Naive thymus-derived CD4-positive, alpha-beta T cell (primary cell): ENCODE measurements around the gene LMBR1. TPM values are rescaled to one million over a fixed set of nuclear protein-coding genes. Genes with fewer than 3 reads are reported as not detected.
"Not testable (repeated sequence)": the region's sequence is repeated elsewhere in the genome, so short reads cannot be mapped to it uniquely, and the experiment has no call there.

Source experiments
- ATAC-seq: fragments of 150-1000 bp; cut with Tn5 transposase; 2 replicates; pipeline ENCODE4 v1.10.0; 2021; ENCODE audit warnings: mild to moderate bottlenecking, moderate library complexity
- CTCF ChIA-PET: fragments of 350-600 bp; sonication (Branson Sonifier 250); formaldehyde crosslinking; loops from one replicate; lab custom pipeline; 2021; ENCODE audit warnings: antibody characterized with exemption; lab: Charles Lee
- POLR2A ChIA-PET: fragments of 350-600 bp; sonication (Branson Sonifier 250); formaldehyde crosslinking; loops from one replicate; lab custom pipeline; 2021; ENCODE audit warnings: antibody characterized with exemption, inconsistent platforms; lab: Charles Lee
- DNase-seq, 9 donors: peaks; one replicate each; pipeline versions ENCODE4 v3.0.0 to v3.0.0-alpha.2; 2020 to 2022; ENCODE audit warnings: mixed read lengths in 1 of 9
- H3K27ac ChIP-seq: one replicate; pipeline ENCODE4 v1.7.0; 2013; ENCODE audit warnings: mild to moderate bottlenecking, low read depth, low read length, moderate library complexity
- H3K27me3 ChIP-seq, 2 donors: one replicate each; pipeline ENCODE4 v1.7.0; 2013; ENCODE audit warnings: low read length in 2 of 2, mild to moderate bottlenecking in 2 of 2, moderate library complexity in 2 of 2; ENCODE audit not compliant: control insufficient read depth in 2 of 2, insufficient read depth in 2 of 2
- H3K36me3 ChIP-seq, 3 experiments: 1 replicate in 2 of 3; 2 replicates in 1 of 3; pipeline ENCODE4 v1.7.0; 2013; ENCODE audit warnings: low read length in 3 of 3, mild to moderate bottlenecking in 3 of 3, moderate library complexity in 1 of 3; ENCODE audit not compliant: insufficient read depth in 3 of 3, control insufficient read depth in 2 of 3
- H3K4me1 ChIP-seq, 2 donors: one replicate each; pipeline ENCODE4 v1.7.0; 2013; ENCODE audit warnings: low read length in 2 of 2, mild to moderate bottlenecking in 2 of 2, moderate library complexity in 1 of 2; ENCODE audit not compliant: control insufficient read depth in 2 of 2, insufficient read depth in 2 of 2
- H3K4me3 ChIP-seq: 2 replicates; pipeline ENCODE4 v1.7.0; 2013; ENCODE audit warnings: mild to moderate bottlenecking, low read length
- H3K9me3 ChIP-seq, 3 experiments: 1 replicate in 2 of 3; 2 replicates in 1 of 3; pipeline ENCODE4 v1.7.0; 2013; ENCODE audit warnings: low read length in 3 of 3; ENCODE audit not compliant: control insufficient read depth in 2 of 3
- H3K27ac Mint-ChIP-seq, 9 donors: one replicate each; pipeline ENCODE4 v1.8.0; 2020 to 2022; ENCODE audit warnings: mixed read lengths in 9 of 9, mild to moderate bottlenecking in 8 of 9, moderate library complexity in 5 of 9, inconsistent platforms in 2 of 9
- H3K27me3 Mint-ChIP-seq, 5 donors: one replicate each; pipeline ENCODE4 v1.8.0; 2021 to 2022; ENCODE audit warnings: mixed read lengths in 5 of 5, mild to moderate bottlenecking in 1 of 5
- H3K36me3 Mint-ChIP-seq, 5 donors: one replicate each; pipeline ENCODE4 v1.8.0; 2020 to 2022; ENCODE audit warnings: mixed read lengths in 5 of 5, mild to moderate bottlenecking in 3 of 5, inconsistent platforms in 1 of 5
- H3K4me1 Mint-ChIP-seq, 7 donors: one replicate each; pipeline ENCODE4 v1.8.0; 2020 to 2022; ENCODE audit warnings: mixed read lengths in 7 of 7, mild to moderate bottlenecking in 3 of 7, inconsistent platforms in 1 of 7
- H3K4me3 Mint-ChIP-seq, 10 donors: one replicate each; pipeline ENCODE4 v1.8.0; 2020 to 2022; ENCODE audit warnings: mild to moderate bottlenecking in 10 of 10, mixed read lengths in 10 of 10, moderate library complexity in 6 of 10, inconsistent platforms in 2 of 10
- H3K9me3 Mint-ChIP-seq, 11 donors: one replicate each; pipeline ENCODE4 v1.8.0; 2020 to 2022; ENCODE audit warnings: mixed read lengths in 11 of 11, mild to moderate bottlenecking in 4 of 11, inconsistent platforms in 1 of 11, moderate library complexity in 1 of 11
- intact Hi-C, 2 donors: fragments of 100-400 bp; cut with micrococcal nuclease; formaldehyde crosslinking; loops; one replicate each; pipeline ENCODE4 v1.15.1; 2023
- polyA plus RNA-seq, 2 donors: library from polyadenylated mRNA; unstranded; fragments of 300-500 nt; fragmentation: Illumina TruSeq; gene quantifications; one replicate each; pipeline ENCODE4 v1.2.3, GENCODE V29; 2021
- total RNA-seq, 6 experiments: library from RNA in 5 of 6; stranded (reverse) in 5 of 6; gene quantifications; 1 replicate in 5 of 6; 2 replicates in 1 of 6; pipeline ENCODE4 v1.2.3 and lab custom pipeline; 2021 to 2026

Gene LMBR1
- total and polyA plus RNA-seq, 7 experiments from 2014 or later: 34.5 to 101 (median 63.3) TPM

DNA sequence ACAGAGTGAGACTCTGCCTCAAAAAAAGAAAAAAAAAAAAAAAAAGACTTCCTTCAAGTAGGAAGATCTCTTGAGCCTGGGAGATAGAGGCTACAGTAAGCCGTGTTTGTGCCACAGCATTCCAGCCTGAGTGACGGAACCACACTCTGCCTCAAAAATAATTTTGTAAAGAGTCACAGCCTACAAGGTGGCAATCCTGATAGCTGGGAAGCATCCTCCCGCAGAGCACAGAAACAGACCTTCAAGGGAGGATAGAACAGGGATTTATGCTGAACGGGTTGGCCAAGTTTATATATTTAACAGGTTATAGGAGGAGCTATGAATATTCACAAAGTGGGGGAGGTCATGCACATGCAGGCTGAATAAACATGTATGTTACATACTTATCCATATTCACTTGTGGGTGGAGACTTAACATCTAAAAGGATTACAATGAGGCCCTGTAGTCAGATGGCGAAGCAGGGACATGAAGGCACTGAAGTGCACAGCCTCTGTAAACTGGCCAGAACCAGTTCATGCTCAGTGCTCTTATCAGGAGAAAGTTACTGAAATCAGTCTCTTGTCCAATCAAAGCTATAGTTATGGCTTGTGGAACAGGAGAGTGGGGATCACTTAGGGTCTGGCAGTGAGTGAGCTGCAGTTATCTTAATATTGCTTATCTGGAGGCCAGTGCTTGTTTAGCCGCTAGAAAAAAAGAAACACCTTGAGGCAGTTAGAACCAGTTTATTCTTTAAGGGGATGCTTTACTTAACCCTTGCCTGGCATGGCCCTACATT is 6.8 kb downstream of the LMBR1 start:
- Histone ChIP-seq H3K4me3 (no peak overlapping the region), H3K9me3 (no peaks in the 10 kb centered on the region), H3K36me3 (no peaks in the 10 kb centered on the region), H3K27ac (no peak overlapping the region), H3K27me3 (no peaks in the 10 kb centered on the region), H3K4me1 (peaks cover 0 to 1% of the 10 kb centered on the region in 2 donors)
- no peak for DNase-seq
- ChIA-PET POLR2A (no interaction called here), CTCF (interaction anchor here (0.7 kb wide), 1 partner anchor 84 kb away, joined by 3 read pairs; no protein-coding TSS in a partner anchor)
- H3K36me3 Mint-ChIP-seq: peaks cover 5 to 51% (median 27%) of the 10 kb centered on the region in 5 donors
- peaks cover 30 to 70% (median 62%) of the 10 kb centered on the region in 7 donors for H3K4me1 Mint-ChIP-seq
- no peak overlapping the region for H3K4me3 Mint-ChIP-seq
- H3K27ac Mint-ChIP-seq: peak overlapping the region in 2 of 9 donors; percentile 5 to 32
- intact Hi-C loops: no loop called here
- ATAC-seq: no peak
- H3K9me3 Mint-ChIP-seq: peaks cover 0 to 2% (median 0%) of the 10 kb centered on the region in 11 donors
- H3K27me3 Mint-ChIP-seq: no peaks in the 10 kb centered on the region

DNA sequence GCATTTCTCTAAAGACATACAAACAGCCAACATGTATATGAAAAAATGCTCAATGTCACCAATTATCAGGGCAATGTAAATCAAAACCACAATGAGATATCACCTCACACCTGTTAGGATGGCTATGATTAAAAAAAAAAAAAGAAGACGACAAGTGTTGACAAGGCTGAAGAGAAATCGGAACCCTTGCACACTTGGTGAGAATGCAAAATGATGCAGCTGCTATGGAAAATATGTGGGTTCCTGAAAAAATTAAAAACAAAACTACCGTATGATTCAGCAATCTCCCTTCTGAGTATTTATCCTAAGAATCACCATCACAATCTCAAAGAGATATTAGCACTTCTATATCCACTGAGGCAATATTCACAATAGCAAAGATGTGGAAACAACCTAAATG is 11.3 kb downstream of the LMBR1 start:
- ChIA-PET POLR2A (no interaction called here), CTCF (no interaction called here)
- Mint-ChIP-seq H3K4me3 (peak overlapping the region in 2 of 10 donors; percentile 11 to 37), H3K36me3 (peaks cover 18 to 75% (median 59%) of the 10 kb centered on the region in 5 donors), H3K27me3 (no peaks in the 10 kb centered on the region), H3K9me3 (peaks cover under 1 to 34% (median 18%) of the 10 kb centered on the region in 11 donors), H3K27ac (no peak overlapping the region), H3K4me1 (peaks cover 25 to 67% (median 59%) of the 10 kb centered on the region in 7 donors)
- Histone ChIP-seq H3K27ac (no peak overlapping the region), H3K9me3 (no peaks in the 10 kb centered on the region), H3K27me3 (no peaks in the 10 kb centered on the region), H3K4me3 (no peak overlapping the region), H3K4me1 (peaks cover 0 to 3% of the 10 kb centered on the region in 2 donors), H3K36me3 (no peaks in the 10 kb centered on the region)
- ATAC-seq: no peak
- intact Hi-C loops: no loop called here
- DNase-seq: no peak

DNA sequence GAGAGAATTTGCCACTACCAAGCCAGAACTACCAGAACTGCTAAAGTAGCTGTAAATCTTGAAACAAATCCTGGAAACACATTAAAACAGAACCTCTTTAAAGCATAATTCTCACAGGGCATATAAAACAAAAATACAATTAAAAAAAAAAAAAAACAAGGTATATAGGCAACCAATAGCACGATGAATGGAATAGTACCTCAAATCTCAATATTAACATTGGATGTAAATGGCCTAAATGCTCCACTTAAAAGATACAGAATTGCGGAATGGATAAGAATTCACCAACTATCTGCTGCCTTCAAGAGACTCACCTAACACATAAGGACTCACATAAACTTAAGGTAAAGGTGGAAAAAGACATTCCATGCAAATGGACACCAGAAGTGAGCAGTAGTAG is 17.2 kb downstream of the LMBR1 start:
- Mint-ChIP-seq H3K4me3 (peak overlapping the region in 1 of 10 donors; percentile 37), H3K36me3 (peaks cover 19 to 76% (median 70%) of the 10 kb centered on the region in 5 donors), H3K27me3 (no peaks in the 10 kb centered on the region), H3K4me1 (peaks cover 14 to 60% (median 50%) of the 10 kb centered on the region in 7 donors), H3K27ac (no peak overlapping the region), H3K9me3 (peaks cover 6 to 62% (median 35%) of the 10 kb centered on the region in 11 donors)
- CTCF ChIA-PET: no interaction called here
- Histone ChIP-seq H3K27ac (no peak overlapping the region), H3K36me3 (peaks cover 0 to 9% (median 0%) of the 10 kb centered on the region in 3 experiments), H3K27me3 (no peaks in the 10 kb centered on the region), H3K4me1 (peaks cover 0 to 3% of the 10 kb centered on the region in 2 donors), H3K9me3 (no peaks in the 10 kb centered on the region), H3K4me3 (no peak overlapping the region)
- DNase-seq: no peak
- intact Hi-C loops: loop anchor here in 1 of 2 donors (2.0 kb wide), 1 partner anchor 17 kb away; the partner anchor contains the start of gene LMBR1
- no peak for ATAC-seq
- POLR2A ChIA-PET: no interaction called here

DNA sequence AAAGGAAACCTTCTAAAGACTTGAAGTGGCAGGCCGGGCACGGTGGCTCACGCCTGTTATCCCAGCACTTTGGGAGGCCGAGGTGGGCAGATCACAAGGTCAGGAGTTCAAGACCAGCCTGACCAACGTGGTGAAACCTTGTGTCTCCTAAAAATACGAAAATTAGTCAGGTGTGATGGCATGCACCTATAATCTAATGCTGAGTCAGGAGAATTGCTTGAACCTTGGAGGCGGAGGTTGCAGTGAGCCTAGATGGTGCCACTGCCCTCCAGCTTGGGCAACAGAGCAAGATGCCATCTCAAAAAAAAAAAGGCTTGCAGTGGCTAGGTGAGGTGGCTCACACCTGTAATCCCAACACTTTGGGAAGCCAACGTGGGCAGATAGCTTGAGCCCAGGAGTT is 24.6 kb downstream of the LMBR1 start:
- intact Hi-C loops, H3K4me1 ChIP-seq, POLR2A ChIA-PET, H3K4me3 ChIP-seq, DNase-seq, H3K27ac ChIP-seq, CTCF ChIA-PET, H3K27ac Mint-ChIP-seq, H3K9me3 ChIP-seq, H3K27me3 Mint-ChIP-seq, H3K4me3 Mint-ChIP-seq, H3K36me3 ChIP-seq, H3K27me3 ChIP-seq, ATAC-seq: not testable (repeated sequence)
- H3K4me1 Mint-ChIP-seq: peaks cover 6 to 56% (median 49%) of the 10 kb centered on the region in 7 donors
- peaks cover 13 to 70% (median 58%) of the 10 kb centered on the region in 5 donors for H3K36me3 Mint-ChIP-seq
- peaks cover 0 to 10% (median 2%) of the 10 kb centered on the region in 11 donors for H3K9me3 Mint-ChIP-seq

DNA sequence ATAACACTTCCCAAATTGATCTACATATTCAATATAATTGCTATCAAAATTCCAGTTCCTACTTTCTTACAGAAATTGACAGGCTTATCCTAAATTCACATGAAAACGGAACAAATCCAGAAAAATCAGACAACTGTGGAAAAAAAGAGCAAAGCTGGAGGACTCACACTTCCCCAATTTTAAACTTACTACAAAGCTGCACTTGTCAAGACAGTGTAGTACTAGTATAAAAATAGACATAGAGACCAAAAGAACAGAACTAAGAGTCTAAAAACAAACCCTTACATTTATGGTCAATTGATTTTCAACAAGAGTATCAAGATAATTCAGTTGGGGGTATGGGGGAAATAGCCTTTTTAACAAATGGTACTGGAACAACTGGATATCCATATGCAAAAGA is 27.5 kb downstream of the LMBR1 start:
- ATAC-seq (no peak), DNase-seq (no peak)
- ChIA-PET CTCF (interaction anchor here (0.6 kb wide), 1 partner anchor 10 kb away, joined by 3 read pairs; no protein-coding TSS in a partner anchor), POLR2A (no interaction called here)
- no peaks in the 10 kb centered on the region for H3K27me3 ChIP-seq
- no peak overlapping the region for H3K4me3 ChIP-seq
- intact Hi-C loops: no loop called here
- H3K36me3 Mint-ChIP-seq: peaks cover 15 to 66% (median 55%) of the 10 kb centered on the region in 5 donors
- H3K4me3 Mint-ChIP-seq: no peak overlapping the region
- H3K9me3 ChIP-seq: peaks cover 0 to 11% (median 0%) of the 10 kb centered on the region in 3 experiments
- H3K27ac Mint-ChIP-seq: no peak overlapping the region
- peaks cover 0 to 27% (median 15%) of the 10 kb centered on the region in 11 donors for H3K9me3 Mint-ChIP-seq
- no peak overlapping the region for H3K27ac ChIP-seq
- H3K4me1 Mint-ChIP-seq: peaks cover 0 to 48% (median 34%) of the 10 kb centered on the region in 7 donors
- no peaks in the 10 kb centered on the region for H3K4me1 ChIP-seq
- peaks cover 0 to 26% (median 3%) of the 10 kb centered on the region in 3 experiments for H3K36me3 ChIP-seq
- no peaks in the 10 kb centered on the region for H3K27me3 Mint-ChIP-seq

DNA sequence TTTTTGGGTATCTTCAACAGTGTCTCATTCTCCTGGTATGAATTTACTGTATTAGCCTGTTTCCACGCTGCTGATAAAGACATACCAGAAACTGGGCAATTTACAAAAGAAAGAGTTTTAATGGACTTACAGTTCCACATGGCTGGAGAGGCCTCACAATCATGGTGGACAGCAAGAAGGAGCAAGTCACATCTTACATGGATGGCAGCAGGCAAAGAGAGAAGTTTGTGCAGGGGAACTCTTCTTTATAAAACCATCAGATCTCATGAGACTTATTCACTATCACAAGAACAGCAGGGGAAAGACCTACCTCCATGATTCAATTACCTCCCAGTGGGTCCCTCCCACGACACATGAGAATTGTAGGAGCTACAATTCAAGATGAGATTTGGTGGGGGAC is 31.0 kb downstream of the LMBR1 start:
- H3K27me3 ChIP-seq: not testable (repeated sequence)

More for the DNA sequence above, 31.0 kb downstream of the LMBR1 start:
- Mint-ChIP-seq H3K9me3 (peaks cover 5 to 60% (median 32%) of the 10 kb centered on the region in 11 donors), H3K4me3 (peak overlapping the region in 1 of 10 donors; percentile 1), H3K4me1 (peaks cover 2 to 42% (median 18%) of the 10 kb centered on the region in 7 donors), H3K36me3 (peaks cover 28 to 80% (median 72%) of the 10 kb centered on the region in 5 donors)
- CTCF ChIA-PET, H3K27ac Mint-ChIP-seq, ATAC-seq, POLR2A ChIA-PET, H3K4me1 ChIP-seq, H3K27ac ChIP-seq, H3K27me3 Mint-ChIP-seq, DNase-seq, H3K4me3 ChIP-seq, intact Hi-C loops: not testable (repeated sequence)
- Histone ChIP-seq H3K9me3 (peaks cover 0 to 16% (median 4%) of the 10 kb centered on the region in 3 experiments), H3K36me3 (peaks cover 0 to 29% (median 3%) of the 10 kb centered on the region in 3 experiments)
